ENCODE data around the gene CRMP1. TPM values are rescaled to one million over a fixed set of nuclear protein-coding genes. Genes with fewer than 3 reads are reported as not detected.

CRMP1 gene
- total RNA-seq, 2 experiments from 2014 or later, result not detected

- Histone ChIP-seq H3K9me3 (ENCODE audit: control insufficient read depth in 1 of 2, insufficient read depth in 1 of 2, low read length in 2 of 2) (peaks cover 0 to 14% of the 10 kb centered on the region in 2 experiments), H3K27me3 (ENCODE audit: control insufficient read depth in 1 of 2, insufficient read depth in 2 of 2, low read length in 2 of 2) (peaks cover 7 to 10% of the 10 kb centered on the region in 2 experiments), H3K27ac (ENCODE audit: low read depth in 1 of 2, low read length in 2 of 2) (no peak overlapping the region), H3K36me3 (ENCODE audit: insufficient read depth, low read length) (no peaks in the 10 kb centered on the region), H3K4me3 (ENCODE audit: low read length) (no peak overlapping the region), H3K4me1 (ENCODE audit: insufficient read depth, low read length) (no peaks in the 10 kb centered on the region)
- Mint-ChIP-seq H3K4me3 (no peak overlapping the region), H3K4me1 (ENCODE audit: low read depth) (no peaks in the 10 kb centered on the region), H3K27me3 (peaks cover 77% of the 10 kb centered on the region), H3K9me3 (peaks cover 2% of the 10 kb centered on the region), H3K36me3 (ENCODE audit: low read depth) (no peaks in the 10 kb centered on the region), H3K27ac (no peak overlapping the region)
- no peak for TF ChIP-seq CTCF (IDR thresholded peaks at IDR 0.05)
- POLR2A ChIA-PET, result no interaction called here
- ATAC-seq (ENCODE audit: poor library complexity) (no peak), DNase-seq (no peak)
- intact Hi-C loops (cut with DNase I, micrococcal nuclease), result no loop called here
- CTCF ChIA-PET, result no interaction called here
These were observed 4.8 kb upstream of the CRMP1 start for GRCh38 chr4:5897674-5898073.

- ChIA-PET CTCF (no interaction called here), POLR2A (no interaction called here)
- Mint-ChIP-seq H3K4me3 (no peak overlapping the region), H3K36me3 (ENCODE audit: low read depth) (no peaks in the 10 kb centered on the region), H3K9me3 (peaks cover 2% of the 10 kb centered on the region), H3K27me3 (peaks cover 76% of the 10 kb centered on the region), H3K4me1 (ENCODE audit: low read depth) (no peaks in the 10 kb centered on the region), H3K27ac (no peak overlapping the region)
- H3K4me3 ChIP-seq (ENCODE audit: low read length), result no peak overlapping the region
- peaks cover 26 to 30% of the 10 kb centered on the region in 2 experiments for H3K27me3 ChIP-seq (ENCODE audit: control insufficient read depth in 1 of 2, insufficient read depth in 2 of 2, low read length in 2 of 2)
- DNase-seq, result no peak
- TF ChIP-seq CTCF (IDR thresholded peaks at IDR 0.05), result no peak
- no peak for ATAC-seq (ENCODE audit: poor library complexity)
- H3K4me1 ChIP-seq (ENCODE audit: insufficient read depth, low read length), result no peaks in the 10 kb centered on the region
- peaks cover 5 to 33% of the 10 kb centered on the region in 2 experiments for H3K9me3 ChIP-seq (ENCODE audit: control insufficient read depth in 1 of 2, insufficient read depth in 1 of 2, low read length in 2 of 2)
- H3K36me3 ChIP-seq (ENCODE audit: insufficient read depth, low read length), result no peaks in the 10 kb centered on the region
- no peak overlapping the region for H3K27ac ChIP-seq (ENCODE audit: low read depth in 1 of 2, low read length in 2 of 2)
- intact Hi-C loops (cut with DNase I, micrococcal nuclease), result no loop called here
These were observed 2.4 kb upstream of the CRMP1 start for GRCh38 chr4:5895287-5895686.

GRCh38 chr4:5894266-5894665 is 1.4 kb upstream of the CRMP1 start:
- Histone ChIP-seq H3K4me3 (ENCODE audit: low read length) (no peak overlapping the region), H3K4me1 (ENCODE audit: insufficient read depth, low read length) (no peaks in the 10 kb centered on the region), H3K9me3 (ENCODE audit: control insufficient read depth in 1 of 2, insufficient read depth in 1 of 2, low read length in 2 of 2) (peaks cover 5 to 38% of the 10 kb centered on the region in 2 experiments), H3K27me3 (ENCODE audit: control insufficient read depth in 1 of 2, insufficient read depth in 2 of 2, low read length in 2 of 2) (peaks cover 36 to 40% of the 10 kb centered on the region in 2 experiments), H3K27ac (ENCODE audit: low read depth in 1 of 2, low read length in 2 of 2) (no peak overlapping the region), H3K36me3 (ENCODE audit: insufficient read depth, low read length) (no peaks in the 10 kb centered on the region)
- no peaks in the 10 kb centered on the region for H3K4me1 Mint-ChIP-seq (ENCODE audit: low read depth)
- no peaks in the 10 kb centered on the region for H3K36me3 Mint-ChIP-seq (ENCODE audit: low read depth)
- no peak overlapping the region for H3K4me3 Mint-ChIP-seq
- DNase-seq (no peak), ATAC-seq (ENCODE audit: poor library complexity) (no peak)
- TF ChIP-seq CTCF (IDR thresholded peaks at IDR 0.05), result no peak
- H3K27ac Mint-ChIP-seq, result no peak overlapping the region
- peaks cover 2% of the 10 kb centered on the region for H3K9me3 Mint-ChIP-seq
- intact Hi-C loops (cut with DNase I, micrococcal nuclease), result no loop called here
- peaks cover 81% of the 10 kb centered on the region for H3K27me3 Mint-ChIP-seq
- POLR2A ChIA-PET, result no interaction called here
- CTCF ChIA-PET, result no interaction called here
